HG03066 (cell line): ENCODE data around the gene MLF1.

ENCODE experiments used
- ATAC-seq: cut with Tn5 transposase; IDR thresholded peaks from one replicate; pipeline ENCODE4 v1.9.1; 2021; ENCODE audit warnings: low read depth; ENCODE audit not compliant: unreplicated experiment

MLF1 gene

GRCh38 chr3:158573714-158574113 lies 2.7 kb downstream of the MLF1 start:
- ATAC-seq, result no peak

GRCh38 chr3:158574646-158575045 lies 3.7 kb downstream of the MLF1 start:
- ATAC-seq, result no peak

GRCh38 chr3:158590223-158590622 lies 19.2 kb downstream of the MLF1 start:
- ATAC-seq, result no peak

- no peak for ATAC-seq
These were observed 29.8 kb downstream of the MLF1 start for GRCh38 chr3:158600787-158601186.

GRCh38 chr3:158602227-158602626 lies 31.2 kb downstream of the MLF1 start:
- ATAC-seq, result no peak

- no peak for ATAC-seq
These were observed 47.2 kb downstream of the MLF1 start for GRCh38 chr3:158617982-158618875.

GRCh38 chr3:158625881-158626280 lies 54.9 kb downstream of the MLF1 start:
- no peak for ATAC-seq

- ATAC-seq, result no peak
These were observed 61.0 kb downstream of the MLF1 start for GRCh38 chr3:158631981-158632380.

GRCh38 chr3:158640646-158641045 lies 69.7 kb downstream of the MLF1 start:
- ATAC-seq, result no peak

GRCh38 chr3:158642005-158642404 lies 71.0 kb downstream of the MLF1 start:
- no peak for ATAC-seq

GRCh38 chr3:158642474-158643210 lies 71.6 kb downstream of the MLF1 start:
- no peak for ATAC-seq

- ATAC-seq, result peak; percentile 99
These were observed 73.4 kb downstream of the MLF1 start, which contains the start of gene GFM1 for GRCh38 chr3:158644345-158644908. Gene GFM1, plus strand, starts transcription at chr3:158644527. Its CDS starts 108 bp downstream, at chr3:158644635.

- ATAC-seq, result no peak
These were observed 78.8 kb downstream of the MLF1 start for GRCh38 chr3:158649791-158650190.

- no peak for ATAC-seq
These were observed 80.2 kb downstream of the MLF1 start for GRCh38 chr3:158651192-158651591.

GRCh38 chr3:158652463-158652862 lies 81.5 kb downstream of the MLF1 start:
- no peak for ATAC-seq
